Gastrocnemius medialis (tissue), 4 donors: Measurements from ENCODE around the gene POC5.

Experiments used
- POLR2A ChIP-seq, 2 donors: fragments of 450-650 bp; IDR thresholded peaks; one replicate each; pipeline ENCODE4 v1.6.1; 2017; ENCODE audit warnings: antibody characterized with exemption in 2 of 2, mild to moderate bottlenecking in 2 of 2, moderate library complexity in 2 of 2
- TF ChIP-seq, protein P1 (sequence below), 5 experiments: fragments of 450-650 bp in 3 of 5; fragments of 200-600 bp in 2 of 5; sonication (generic) in 2 of 5; IDR thresholded peaks in 4 of 5; conservative IDR thresholded peaks in 1 of 5; 1 replicate in 4 of 5; 2 replicates in 1 of 5; pipeline ENCODE4 v1.5.1; 2016 to 2019; ENCODE audit warnings: antibody characterized with exemption in 5 of 5, mild to moderate bottlenecking in 3 of 5, moderate library complexity in 3 of 5

DNA sequence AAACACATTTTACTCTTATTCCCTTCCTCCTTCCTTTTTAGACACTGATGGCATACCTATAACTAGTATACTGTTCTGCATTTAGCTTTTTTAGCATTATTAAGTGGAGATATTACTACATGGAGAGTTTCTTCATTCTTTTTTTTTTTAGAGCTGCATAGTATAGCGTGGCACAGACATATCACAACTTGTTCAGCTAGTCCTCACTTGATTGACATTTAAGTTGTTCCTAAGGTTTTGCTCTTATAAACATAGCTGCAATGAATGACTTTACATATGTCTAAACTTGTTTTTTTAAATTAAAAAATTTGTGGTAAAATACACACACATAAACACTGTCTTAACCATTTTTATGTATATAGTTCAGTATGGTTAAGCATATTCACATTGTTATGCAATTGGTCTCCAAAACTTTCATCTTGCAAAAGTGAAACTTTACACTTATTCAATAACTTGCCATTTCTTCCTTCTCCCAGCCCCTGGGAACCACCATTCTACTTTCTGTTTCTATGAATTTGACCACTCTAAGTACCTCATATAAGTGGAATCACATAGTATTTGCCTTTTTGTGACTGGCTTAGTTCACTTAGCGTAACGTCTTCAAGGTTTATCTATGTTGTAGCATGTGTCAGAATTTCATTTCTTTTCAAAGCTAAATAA, 57.3 kb downstream of the POC5 start:
- TF ChIP-seq, protein P1, sequence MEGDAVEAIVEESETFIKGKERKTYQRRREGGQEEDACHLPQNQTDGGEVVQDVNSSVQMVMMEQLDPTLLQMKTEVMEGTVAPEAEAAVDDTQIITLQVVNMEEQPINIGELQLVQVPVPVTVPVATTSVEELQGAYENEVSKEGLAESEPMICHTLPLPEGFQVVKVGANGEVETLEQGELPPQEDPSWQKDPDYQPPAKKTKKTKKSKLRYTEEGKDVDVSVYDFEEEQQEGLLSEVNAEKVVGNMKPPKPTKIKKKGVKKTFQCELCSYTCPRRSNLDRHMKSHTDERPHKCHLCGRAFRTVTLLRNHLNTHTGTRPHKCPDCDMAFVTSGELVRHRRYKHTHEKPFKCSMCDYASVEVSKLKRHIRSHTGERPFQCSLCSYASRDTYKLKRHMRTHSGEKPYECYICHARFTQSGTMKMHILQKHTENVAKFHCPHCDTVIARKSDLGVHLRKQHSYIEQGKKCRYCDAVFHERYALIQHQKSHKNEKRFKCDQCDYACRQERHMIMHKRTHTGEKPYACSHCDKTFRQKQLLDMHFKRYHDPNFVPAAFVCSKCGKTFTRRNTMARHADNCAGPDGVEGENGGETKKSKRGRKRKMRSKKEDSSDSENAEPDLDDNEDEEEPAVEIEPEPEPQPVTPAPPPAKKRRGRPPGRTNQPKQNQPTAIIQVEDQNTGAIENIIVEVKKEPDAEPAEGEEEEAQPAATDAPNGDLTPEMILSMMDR (IDR thresholded peaks at IDR 0.05 in 4 of 5, conservative IDR thresholded peaks at IDR 0.05 in 1 of 5), result no peak
- no peak for TF ChIP-seq POLR2A (IDR thresholded peaks at IDR 0.05)
